ENCODE measurements around the gene ZBTB48.

Gene ZBTB48

GRCh38 chr1:6574025-6574620 lies 5.7 kb upstream of the ZBTB48 start:
- DNase-seq = no peak

DNA sequence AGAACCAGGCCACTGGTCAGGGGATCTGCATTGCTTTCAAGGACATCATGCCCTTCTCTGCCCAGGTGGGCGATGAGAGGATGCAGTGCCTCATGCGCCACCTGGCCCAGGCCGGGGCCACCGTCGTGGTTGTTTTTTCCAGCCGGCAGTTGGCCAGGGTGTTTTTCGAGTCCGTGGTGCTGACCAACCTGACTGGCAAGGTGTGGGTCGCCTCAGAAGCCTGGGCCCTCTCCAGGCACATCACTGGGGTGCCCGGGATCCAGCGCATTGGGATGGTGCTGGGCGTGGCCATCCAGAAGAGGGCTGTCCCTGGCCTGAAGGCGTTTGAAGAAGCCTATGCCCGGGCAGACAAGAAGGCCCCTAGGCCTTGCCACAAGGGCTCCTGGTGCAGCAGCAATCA lies 5.0 kb upstream of the ZBTB48 start:
- no peak for DNase-seq

- no peak for DNase-seq
These were observed 1.8 kb upstream of the ZBTB48 start for GRCh38 chr1:6577831-6578525.

DNA sequence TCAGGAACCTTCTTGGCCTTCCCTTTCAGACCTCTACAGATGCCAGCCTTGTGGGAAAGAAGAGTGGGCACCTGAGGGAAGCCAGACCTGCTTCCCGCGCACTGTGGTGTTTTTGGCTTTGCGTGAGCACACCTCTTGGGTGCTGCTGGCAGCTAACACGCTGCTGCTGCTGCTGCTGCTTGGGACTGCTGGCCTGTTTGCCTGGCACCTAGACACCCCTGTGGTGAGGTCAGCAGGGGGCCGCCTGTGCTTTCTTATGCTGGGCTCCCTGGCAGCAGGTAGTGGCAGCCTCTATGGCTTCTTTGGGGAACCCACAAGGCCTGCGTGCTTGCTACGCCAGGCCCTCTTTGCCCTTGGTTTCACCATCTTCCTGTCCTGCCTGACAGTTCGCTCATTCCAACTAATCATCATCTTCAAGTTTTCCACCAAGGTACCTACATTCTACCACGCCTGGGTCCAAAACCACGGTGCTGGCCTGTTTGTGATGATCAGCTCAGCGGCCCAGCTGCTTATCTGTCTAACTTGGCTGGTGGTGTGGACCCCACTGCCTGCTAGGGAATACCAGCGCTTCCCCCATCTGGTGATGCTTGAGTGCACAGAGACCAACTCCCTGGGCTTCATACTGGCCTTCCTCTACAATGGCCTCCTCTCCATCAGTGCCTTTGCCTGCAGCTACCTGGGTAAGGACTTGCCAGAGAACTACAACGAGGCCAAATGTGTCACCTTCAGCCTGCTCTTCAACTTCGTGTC lies 995 bp upstream of the ZBTB48 start:
- no peak for DNase-seq

DNA sequence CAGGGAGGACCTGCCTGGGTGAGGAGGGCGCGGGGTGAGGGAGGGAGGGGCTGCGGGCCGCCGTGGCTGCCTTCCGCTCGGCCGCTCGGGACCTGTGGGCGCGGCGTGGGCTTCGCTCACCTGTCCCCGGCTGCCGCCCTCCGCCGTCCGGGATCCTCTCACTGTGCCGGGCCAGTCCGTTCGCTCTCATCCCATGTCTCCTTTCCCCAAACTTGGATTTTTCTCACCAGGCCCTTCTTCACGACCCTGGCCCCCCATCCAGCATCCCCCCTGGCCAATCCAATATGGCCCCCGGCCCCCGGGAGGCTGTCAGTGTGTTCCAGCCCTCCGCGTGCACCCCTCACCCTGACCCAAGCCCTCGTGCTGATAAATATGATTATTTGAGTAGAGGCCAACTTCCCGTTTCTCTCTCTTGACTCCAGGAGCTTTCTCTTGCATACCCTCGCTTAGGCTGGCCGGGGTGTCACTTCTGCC lies 362 bp downstream of the ZBTB48 start:
- no peak for DNase-seq

GRCh38 chr1:6580593-6581409 lies 1.0 kb downstream of the ZBTB48 start:
- no peak for DNase-seq

- DNase-seq = no peak
These were observed 1.9 kb downstream of the ZBTB48 start for GRCh38 chr1:6581561-6582305.

GRCh38 chr1:6582370-6582769 lies 2.6 kb downstream of the ZBTB48 start:
- DNase-seq = no peak

GRCh38 chr1:6584126-6585080 lies 4.6 kb downstream of the ZBTB48 start:
- DNase-seq = no peak

- DNase-seq = no peak
These were observed 5.4 kb downstream of the ZBTB48 start for GRCh38 chr1:6585081-6585722.

DNA sequence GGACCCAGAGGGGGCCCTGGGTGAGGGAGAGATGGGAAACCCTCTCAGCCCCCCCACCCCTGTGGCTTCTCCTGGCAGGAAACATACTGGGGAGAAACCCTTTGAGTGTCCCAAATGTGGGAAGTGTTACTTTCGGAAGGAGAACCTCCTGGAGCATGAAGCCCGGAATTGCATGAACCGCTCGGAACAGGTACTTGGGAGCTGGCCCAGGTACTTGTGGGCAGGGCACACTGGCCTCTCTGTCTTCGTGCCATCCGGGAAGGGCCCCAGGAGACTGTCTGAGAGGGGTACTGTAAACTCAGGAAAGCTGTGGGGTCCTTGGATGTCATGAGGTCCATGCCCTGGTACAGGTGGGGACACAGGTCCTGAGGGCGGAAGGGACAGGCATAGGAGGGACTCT lies 6.0 kb downstream of the ZBTB48 start:
- no peak for DNase-seq

DNA sequence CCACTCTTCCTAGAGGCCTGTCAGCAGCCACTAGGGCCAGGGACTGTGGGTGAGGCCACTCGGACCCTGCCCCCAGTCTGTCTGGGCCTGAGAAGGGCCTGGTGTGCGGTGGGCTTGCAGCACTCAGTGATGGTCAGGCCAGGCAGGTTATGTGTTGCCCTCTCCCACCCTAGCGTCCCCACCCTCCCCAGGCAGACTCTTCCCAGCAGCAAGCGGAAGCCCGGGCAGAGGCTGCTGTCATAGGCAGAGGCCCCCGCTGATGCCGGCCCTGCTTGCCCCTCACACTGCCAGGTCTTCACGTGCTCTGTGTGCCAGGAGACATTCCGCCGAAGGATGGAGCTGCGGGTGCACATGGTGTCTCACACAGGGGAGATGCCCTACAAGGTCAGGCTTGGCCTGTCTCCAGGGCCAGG lies 6.6 kb downstream of the ZBTB48 start:
- no peak for DNase-seq

- DNase-seq = no peak
These were observed 7.6 kb downstream of the ZBTB48 start for GRCh38 chr1:6587261-6588005.

- no peak for DNase-seq
These were observed 8.5 kb downstream of the ZBTB48 start for GRCh38 chr1:6588128-6588892.

- DNase-seq = no peak
These were observed 9.2 kb downstream of the ZBTB48 start for GRCh38 chr1:6588893-6589520.

- DNase-seq = no peak
These were observed 10.3 kb downstream of the ZBTB48 start for GRCh38 chr1:6590046-6590445.

DNA sequence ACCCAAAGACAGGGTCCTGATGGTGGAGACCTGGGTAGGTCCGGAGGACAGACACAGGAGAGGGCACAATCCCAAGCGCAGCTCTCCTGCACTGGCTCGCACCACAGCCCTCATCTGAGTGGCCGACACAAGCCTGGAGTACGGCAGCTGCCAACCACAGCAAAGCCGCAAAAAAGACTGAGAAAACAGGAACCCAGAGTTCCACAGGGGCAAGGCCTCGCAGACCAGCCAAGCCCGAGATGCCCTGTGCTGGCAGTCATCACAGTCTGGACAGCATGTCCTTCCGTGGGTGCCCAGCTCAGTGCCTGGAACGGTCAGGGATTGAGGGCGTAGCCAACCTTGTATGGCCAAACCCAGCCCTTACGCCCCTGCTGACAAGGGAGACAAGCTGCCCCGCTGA lies 11.4 kb downstream of the ZBTB48 start:
- DNase-seq = no peak

DNA sequence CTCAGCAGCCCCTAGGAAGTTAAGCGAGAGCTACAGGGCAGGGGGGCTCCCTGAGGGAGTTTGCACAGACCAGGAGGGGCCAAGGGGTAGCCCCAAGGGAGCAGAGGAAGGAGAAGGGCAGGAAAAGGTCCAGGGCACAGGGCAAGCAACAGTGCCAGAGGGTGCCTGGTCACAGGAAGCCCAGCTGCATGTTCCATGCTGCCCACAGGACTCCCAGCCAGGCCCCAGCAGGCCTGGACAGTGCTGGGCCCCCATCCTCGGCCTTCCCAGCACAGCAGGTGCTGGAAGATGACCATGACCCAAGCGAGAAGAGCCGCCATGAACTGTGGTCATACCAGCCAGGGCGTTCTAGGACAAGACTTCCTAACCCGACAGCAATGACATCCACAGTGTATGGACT lies 11.8 kb downstream of the ZBTB48 start:
- no peak for DNase-seq

DNA sequence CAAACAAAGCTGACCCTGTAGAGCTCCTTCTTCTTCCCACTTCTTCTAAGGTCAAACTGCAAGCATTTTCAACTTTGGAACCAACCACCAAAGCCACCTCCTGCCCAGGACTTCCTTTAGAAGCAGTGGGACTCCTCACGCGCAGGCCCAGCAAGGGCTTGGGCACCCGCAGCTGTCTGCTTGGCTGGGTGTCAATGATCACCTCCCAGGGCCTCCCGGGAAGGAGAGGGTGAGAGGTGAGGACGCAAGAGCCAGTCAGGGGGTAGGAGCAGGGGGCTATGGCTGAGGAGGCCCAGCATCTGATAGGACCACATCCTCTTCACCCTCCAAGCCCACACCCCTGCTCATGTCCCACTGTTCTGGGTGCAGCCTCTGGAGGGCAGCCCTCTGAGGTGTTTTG lies 12.6 kb downstream of the ZBTB48 start:
- DNase-seq = no peak

All from NCI-H1436 treated with DMSO at 0.1 percent for 48 hours (cell line).